Ectodermal cell (in vitro differentiated cells): ENCODE data around the gene ZNF511.

Experiments used
- H3K27ac ChIP-seq: 2 replicates; pipeline ENCODE4 v1.7.0; 2013; ENCODE audit warnings: mild to moderate bottlenecking, low read depth, low read length; ENCODE audit not compliant: insufficient read depth, poor library complexity, severe bottlenecking
- H3K27me3 ChIP-seq: 2 replicates; pipeline ENCODE4 v1.7.0; 2013; ENCODE audit warnings: mild to moderate bottlenecking, low read length; ENCODE audit not compliant: insufficient read depth, control insufficient read depth, poor library complexity, severe bottlenecking
- H3K36me3 ChIP-seq: one replicate; pipeline ENCODE4 v1.7.0; 2013; ENCODE audit warnings: low read length; ENCODE audit not compliant: control insufficient read depth, insufficient read depth
- H3K4me1 ChIP-seq: one replicate; pipeline ENCODE4 v1.7.0; 2013; ENCODE audit warnings: low read length; ENCODE audit not compliant: control insufficient read depth, insufficient read depth
- H3K4me3 ChIP-seq: 2 replicates; pipeline ENCODE4 v1.7.0; 2013; ENCODE audit warnings: low read depth, low read length, control low read depth; ENCODE audit not compliant: insufficient read depth
- H3K9me3 ChIP-seq: 2 replicates; pipeline ENCODE4 v1.7.0; 2013; ENCODE audit warnings: mild to moderate bottlenecking, low read length, moderate library complexity; ENCODE audit not compliant: control insufficient read depth
- WGBS, 2 experiments: methylation state at CpG; one replicate each; pipeline ENCODE4 v1.1.7; 2013; ENCODE audit warnings: missing lambda C conversion rate in 2 of 2; 5-methylcytosine and 5-hydroxymethylcytosine counted together

ZNF511 gene

DNA sequence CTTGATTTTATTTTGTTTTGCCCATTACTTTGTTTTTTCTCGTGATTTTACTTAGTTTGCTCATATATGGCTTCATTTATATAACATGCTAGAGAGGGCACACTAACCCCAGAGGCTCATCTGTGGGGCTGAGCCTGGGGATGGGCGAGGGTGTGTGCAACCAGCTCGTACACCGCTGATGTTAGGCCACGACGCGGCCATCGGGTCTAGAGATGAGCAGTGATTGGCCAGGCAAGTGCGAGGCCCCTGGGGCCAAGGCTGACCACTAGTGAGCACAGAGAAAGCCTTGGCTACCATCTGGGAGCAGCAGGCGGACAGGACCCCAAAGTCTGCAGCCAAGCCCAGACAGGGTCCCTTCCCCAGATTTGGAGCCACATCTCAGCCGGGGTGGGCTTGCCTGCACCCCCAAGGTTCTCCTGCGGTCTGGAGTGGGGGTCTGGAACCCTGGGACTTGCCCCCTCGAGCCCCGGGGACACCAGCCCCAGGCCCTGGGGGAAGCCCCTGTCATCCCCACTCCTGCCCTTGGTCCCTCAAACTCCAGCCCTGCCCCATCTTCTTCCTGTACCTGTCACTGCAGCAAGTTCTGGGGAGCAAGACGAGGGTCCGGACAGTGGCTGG, 45.4 kb downstream of the ZNF511 start:
- Histone ChIP-seq H3K4me1 (peaks cover 12% of the 10 kb centered on the region), H3K36me3 (no peaks in the 10 kb centered on the region), H3K27me3 (peaks cover 8% of the 10 kb centered on the region), H3K9me3 (no peaks in the 10 kb centered on the region), H3K4me3 (no peak overlapping the region), H3K27ac (no peak overlapping the region)
- 88 to 89% methylated on average over 15 to 16 of the region's 16 CpGs for WGBS, 2 experiments

GRCh38 chr10:133354672-133355240, 46.0 kb downstream of the ZNF511 start:
- Histone ChIP-seq H3K36me3 (no peaks in the 10 kb centered on the region), H3K27me3 (peaks cover 8% of the 10 kb centered on the region), H3K4me3 (no peak overlapping the region), H3K4me1 (peaks cover 12% of the 10 kb centered on the region), H3K9me3 (no peaks in the 10 kb centered on the region), H3K27ac (no peak overlapping the region)
- 95 to 96% methylated on average over 14 of the region's 14 CpGs for WGBS, 2 experiments

GRCh38 chr10:133355266-133355665, 46.6 kb downstream of the ZNF511 start:
- WGBS, 2 experiments = 91 to 92% methylated on average over 6 of the region's 6 CpGs
- no peak overlapping the region for H3K27ac ChIP-seq
- H3K36me3 ChIP-seq = no peaks in the 10 kb centered on the region
- H3K4me3 ChIP-seq = no peak overlapping the region
- peaks cover 12% of the 10 kb centered on the region for H3K4me1 ChIP-seq
- H3K27me3 ChIP-seq = peaks cover 8% of the 10 kb centered on the region
- H3K9me3 ChIP-seq = no peaks in the 10 kb centered on the region

- Histone ChIP-seq H3K4me1 (peaks cover 8% of the 10 kb centered on the region), H3K27ac (no peak overlapping the region), H3K9me3 (no peaks in the 10 kb centered on the region), H3K27me3 (peaks cover 8% of the 10 kb centered on the region), H3K4me3 (no peak overlapping the region), H3K36me3 (no peaks in the 10 kb centered on the region)
- WGBS, 2 experiments = 93 to 94% methylated on average over 3 of the region's 3 CpGs
These were observed 47.3 kb downstream of the ZNF511 start for GRCh38 chr10:133355991-133356390.

DNA sequence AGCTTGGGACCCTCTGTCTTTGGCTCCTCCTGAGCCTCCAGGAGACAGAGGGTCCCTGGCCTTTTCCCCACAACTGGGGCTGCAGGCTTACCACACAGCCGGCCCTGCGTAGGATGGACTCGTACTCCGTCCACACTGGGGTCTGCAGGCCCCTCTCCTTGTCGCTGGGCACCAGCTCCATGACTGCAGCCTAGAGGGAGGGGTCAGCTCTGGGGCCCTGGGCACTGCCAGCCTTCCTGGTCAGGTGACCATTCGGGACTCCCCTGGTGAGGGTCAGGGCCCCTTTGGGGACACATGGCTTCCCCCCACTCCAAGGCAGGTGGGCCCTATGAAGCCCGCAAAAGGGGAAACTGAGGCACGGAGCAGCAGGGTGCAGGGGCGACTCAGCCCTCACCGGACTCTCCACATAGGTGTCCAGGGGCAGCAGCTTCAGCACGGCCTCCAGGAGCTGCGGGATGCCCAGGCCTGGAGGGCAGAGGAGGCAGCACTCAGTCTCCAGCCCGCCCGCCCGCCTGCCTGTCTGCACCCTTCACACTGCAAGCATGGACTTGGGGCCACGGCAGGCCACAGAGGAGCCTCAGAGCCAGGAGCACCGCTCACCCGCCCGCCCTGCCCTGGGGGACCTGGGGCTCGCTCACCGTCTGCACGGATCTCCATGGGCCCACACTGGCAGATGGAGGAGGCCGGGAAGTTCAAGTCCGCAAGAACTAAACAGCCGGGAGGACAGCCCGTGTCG, 48.0 kb downstream of the ZNF511 start:
- 39 to 40% methylated on average over 27 of the region's 27 CpGs for WGBS, 2 experiments
- H3K27ac ChIP-seq = no peak overlapping the region
- peaks cover 8% of the 10 kb centered on the region for H3K27me3 ChIP-seq
- H3K9me3 ChIP-seq = no peaks in the 10 kb centered on the region
- peaks cover 8% of the 10 kb centered on the region for H3K4me1 ChIP-seq
- no peaks in the 10 kb centered on the region for H3K36me3 ChIP-seq
- peak overlapping the region; percentile 69 for H3K4me3 ChIP-seq

DNA sequence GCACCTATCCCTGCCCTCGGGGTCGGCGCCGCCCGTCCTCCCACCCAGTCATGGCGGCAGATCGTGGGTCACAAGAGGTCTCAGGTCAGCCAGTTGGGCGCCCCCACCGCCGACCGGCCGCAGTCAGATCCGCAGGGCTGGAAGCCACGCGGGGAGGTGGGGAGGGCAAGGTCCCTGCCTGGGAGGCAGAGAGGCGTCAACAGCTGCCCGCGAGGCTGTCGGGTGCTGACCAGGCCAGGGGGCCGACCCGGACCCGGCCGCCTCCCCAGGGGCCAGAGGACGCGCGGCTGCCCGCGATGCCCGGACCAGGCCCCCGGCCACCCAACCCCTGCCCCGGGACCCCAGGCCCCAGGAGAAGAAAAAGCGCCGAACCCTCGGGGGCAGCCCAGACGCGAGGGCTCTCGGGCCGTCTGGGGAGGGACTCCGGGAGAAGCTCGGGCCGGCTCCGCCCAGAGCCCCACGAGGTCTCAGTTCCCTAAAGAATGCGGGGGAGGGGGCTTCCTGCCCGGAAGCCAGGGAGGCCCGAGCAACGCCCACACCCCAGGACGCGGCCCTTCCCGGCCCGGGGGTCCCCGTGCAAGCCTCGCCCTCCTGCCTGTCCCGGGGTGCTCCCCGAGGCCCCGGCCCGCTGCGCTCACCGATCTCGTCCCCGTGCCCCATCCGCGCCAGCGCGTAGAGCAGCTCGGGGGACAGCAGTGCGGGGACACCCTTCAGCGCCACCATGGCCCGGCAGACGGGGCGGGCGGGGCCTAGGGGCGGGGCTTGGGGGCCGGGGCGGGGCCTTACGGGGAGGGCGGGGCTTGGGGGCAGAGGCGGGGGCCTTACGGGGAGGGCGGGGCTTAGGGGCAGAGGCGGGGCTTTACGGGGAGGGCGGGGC, 48.8 kb downstream of the ZNF511 start, which contains the start of gene FUOM:
TSS of gene FUOM (minus strand) at position 735 of the 877 bp plus-strand sequence. CDS start at position 723, 12 bp downstream.
- Histone ChIP-seq H3K4me1 (peaks cover 8% of the 10 kb centered on the region), H3K27ac (no peak within 1 kb of the TSS), H3K9me3 (no peaks in the 10 kb centered on the region), H3K4me3 (peak within 1 kb of the TSS; percentile 69), H3K27me3 (peaks cover 8% of the 10 kb centered on the region), H3K36me3 (peaks cover 3% of the 10 kb centered on the region)
- WGBS, 2 experiments = 1% methylated on average over 79 to 81 of the region's 83 CpGs

- H3K4me3 ChIP-seq = no peak overlapping the region
- 82 to 83% methylated on average over 41 of the region's 41 CpGs for WGBS, 2 experiments
- peaks cover 8% of the 10 kb centered on the region for H3K4me1 ChIP-seq
- H3K27me3 ChIP-seq = peaks cover 8% of the 10 kb centered on the region
- no peaks in the 10 kb centered on the region for H3K9me3 ChIP-seq
- H3K36me3 ChIP-seq = peaks cover 9% of the 10 kb centered on the region
- no peak overlapping the region for H3K27ac ChIP-seq
These were observed 49.6 kb downstream of the ZNF511 start for GRCh38 chr10:133358162-133358924.

GRCh38 chr10:133358925-133359310, 50.2 kb downstream of the ZNF511 start:
- Histone ChIP-seq H3K27ac (no peak overlapping the region), H3K9me3 (no peaks in the 10 kb centered on the region), H3K4me3 (no peak overlapping the region), H3K36me3 (peaks cover 9% of the 10 kb centered on the region), H3K27me3 (peaks cover 8% of the 10 kb centered on the region), H3K4me1 (peaks cover 8% of the 10 kb centered on the region)
- 92 to 95% methylated on average over 11 of the region's 11 CpGs for WGBS, 2 experiments

DNA sequence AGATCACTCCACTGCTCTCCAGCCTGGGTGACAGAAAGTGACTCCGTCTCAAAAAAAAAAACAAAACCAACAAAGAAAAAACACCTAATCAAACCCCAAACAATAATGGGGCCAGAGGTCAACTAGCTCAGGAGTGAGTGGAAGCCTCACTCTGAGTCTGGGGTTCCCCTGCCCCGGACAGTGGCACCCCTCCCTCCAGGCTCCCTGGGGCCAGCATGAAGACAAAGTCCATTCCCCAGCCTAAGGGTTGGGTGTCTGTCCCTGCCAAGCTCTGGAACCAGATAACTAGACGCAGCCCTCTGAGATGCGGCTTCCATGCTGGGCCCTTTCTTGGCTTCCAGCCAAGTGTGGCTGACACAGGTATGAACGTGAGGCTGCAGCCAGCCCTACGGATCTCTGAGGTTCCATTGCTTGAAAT, 50.8 kb downstream of the ZNF511 start:
- WGBS, 2 experiments = 76 to 80% methylated on average over 6 of the region's 6 CpGs
- Histone ChIP-seq H3K27ac (no peak overlapping the region), H3K4me1 (peaks cover 8% of the 10 kb centered on the region), H3K4me3 (no peak overlapping the region), H3K36me3 (peaks cover 9% of the 10 kb centered on the region), H3K27me3 (peaks cover 8% of the 10 kb centered on the region), H3K9me3 (no peaks in the 10 kb centered on the region)
